ENCODE measurements around the gene SLC35F3.
A peak's percentile ranks its signal among the peaks of the same experiment; 100 is the strongest.
"Not testable (repeated sequence)": the region's sequence is repeated elsewhere in the genome, so short reads cannot be mapped to it uniquely, and the experiment has no call there.

The SLC35F3 gene

GRCh38 chr1:234176000-234176399 lies 271.5 kb downstream of the SLC35F3 start:
- DNase-seq (ENCODE audit: low read depth) = no peak
- H3K4me3 ChIP-seq (ENCODE audit: low read depth, low read length) = no peak overlapping the region
- TF ChIP-seq CTCF (IDR thresholded peaks at IDR 0.05; ENCODE audit: control insufficient read depth, extremely low read depth, insufficient read depth) = no peak

GRCh38 chr1:234176847-234177246 lies 272.4 kb downstream of the SLC35F3 start:
- DNase-seq (ENCODE audit: low read depth); H3K4me3 ChIP-seq (ENCODE audit: low read depth, low read length): not testable (repeated sequence)

- H3K4me3 ChIP-seq (ENCODE audit: low read depth, low read length) = no peak overlapping the region
- TF ChIP-seq CTCF (IDR thresholded peaks at IDR 0.05; ENCODE audit: control insufficient read depth, extremely low read depth, insufficient read depth) = no peak
- no peak for DNase-seq (ENCODE audit: low read depth)
Observed at GRCh38 chr1:234185438-234185837, 281.0 kb downstream of the SLC35F3 start.

GRCh38 chr1:234186037-234186688 lies 281.7 kb downstream of the SLC35F3 start:
- TF ChIP-seq CTCF (IDR thresholded peaks at IDR 0.05; ENCODE audit: control insufficient read depth, extremely low read depth, insufficient read depth) = no peak
- DNase-seq (ENCODE audit: low read depth) = no peak
- no peak overlapping the region for H3K4me3 ChIP-seq (ENCODE audit: low read depth, low read length)

- no peak for DNase-seq (ENCODE audit: low read depth)
- 0 out of 2 replicates have a peak, but pooled peaks have one; percentile 13 for TF ChIP-seq CTCF (IDR thresholded peaks at IDR 0.05; ENCODE audit: control insufficient read depth, extremely low read depth, insufficient read depth)
Observed at GRCh38 chr1:234188454-234188792, 283.9 kb downstream of the SLC35F3 start.

GRCh38 chr1:234197839-234198238 lies 293.4 kb downstream of the SLC35F3 start:
- TF ChIP-seq CTCF (IDR thresholded peaks at IDR 0.05; ENCODE audit: control insufficient read depth, extremely low read depth, insufficient read depth) = no peak
- no peak overlapping the region for H3K4me3 ChIP-seq (ENCODE audit: low read depth, low read length)
- DNase-seq (ENCODE audit: low read depth) = no peak

More at GRCh38 chr1:234188454-234188792, 283.9 kb downstream of the SLC35F3 start:
- no peak overlapping the region for H3K4me3 ChIP-seq (ENCODE audit: low read depth, low read length)

GRCh38 chr1:234199476-234200127 lies 295.1 kb downstream of the SLC35F3 start:
- TF ChIP-seq CTCF (IDR thresholded peaks at IDR 0.05; ENCODE audit: control insufficient read depth, extremely low read depth, insufficient read depth) = no peak
- no peak for DNase-seq (ENCODE audit: low read depth)
- H3K4me3 ChIP-seq (ENCODE audit: low read depth, low read length) = no peak overlapping the region

Data from LNCaP clone FGC (cell line).